PFSK-1 (cell line): Measurements from ENCODE around the gene SYT8.

Source experiments
- FOXP2 ChIP-seq: optimal IDR thresholded peaks from 2 replicates; pipeline ENCODE3; 2011; ENCODE audit warnings: borderline replicate concordance, control low read depth, inconsistent platforms; ENCODE audit not compliant: insufficient read depth; ENCODE audit errors: extremely low read length, extremely low read depth
- POLR2AphosphoS5 ChIP-seq: IDR thresholded peaks from 2 replicates; pipeline ENCODE4 v1.6.1; 2012; ENCODE audit warnings: low read depth, mild to moderate bottlenecking, control low read depth, low read length, moderate library complexity
- REST ChIP-seq, 2 experiments: IDR thresholded peaks; 2 replicates each; pipeline versions ENCODE4 v1.6.1 to v1.8.0; 2011 to 2012; ENCODE audit warnings: low read depth in 2 of 2, low read length in 2 of 2, control low read depth in 1 of 2, inconsistent platforms in 1 of 2, mild to moderate bottlenecking in 1 of 2, moderate library complexity in 1 of 2; ENCODE audit not compliant: insufficient read depth in 1 of 2
- SIN3A ChIP-seq: IDR thresholded peaks from 2 replicates; pipeline ENCODE4 v1.6.1; 2012; ENCODE audit warnings: mild to moderate bottlenecking, low read length, moderate library complexity, borderline replicate concordance; ENCODE audit not compliant: insufficient read depth
- TAF1 ChIP-seq: IDR thresholded peaks from 2 replicates; pipeline ENCODE4 v1.6.1; 2012; ENCODE audit warnings: low read length, control low read depth, borderline replicate concordance; ENCODE audit not compliant: insufficient read depth

Gene SYT8

DNA sequence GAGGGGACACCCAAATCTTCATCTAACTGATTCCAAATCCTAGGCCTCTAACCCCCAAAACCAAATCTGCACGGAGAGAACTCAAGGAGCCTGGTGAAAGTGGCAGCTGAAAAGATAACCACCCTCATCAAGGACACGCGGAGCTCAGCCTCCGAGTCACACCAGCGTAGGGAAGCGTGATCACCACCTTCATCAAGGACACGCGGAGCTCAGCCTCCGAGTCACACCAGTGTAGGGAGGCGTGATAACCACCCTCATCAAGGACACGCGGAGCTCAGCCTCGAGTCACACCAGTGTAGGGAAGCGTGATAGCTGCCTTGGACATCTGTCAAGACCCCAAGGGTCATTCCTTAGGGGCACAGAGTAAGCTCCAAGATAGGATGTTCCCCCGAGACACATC is 29.3 kb upstream of the SYT8 start:
- no peak for TF ChIP-seq SIN3A
- no peak for TF ChIP-seq TAF1
- TF ChIP-seq FOXP2, result no peak
- TF ChIP-seq REST (IDR thresholded peaks at IDR 0.05; ENCODE audit: insufficient read depth in 1 of 2, low read depth in 2 of 2, low read length in 2 of 2), result no peak
- no peak for TF ChIP-seq POLR2AphosphoS5

DNA sequence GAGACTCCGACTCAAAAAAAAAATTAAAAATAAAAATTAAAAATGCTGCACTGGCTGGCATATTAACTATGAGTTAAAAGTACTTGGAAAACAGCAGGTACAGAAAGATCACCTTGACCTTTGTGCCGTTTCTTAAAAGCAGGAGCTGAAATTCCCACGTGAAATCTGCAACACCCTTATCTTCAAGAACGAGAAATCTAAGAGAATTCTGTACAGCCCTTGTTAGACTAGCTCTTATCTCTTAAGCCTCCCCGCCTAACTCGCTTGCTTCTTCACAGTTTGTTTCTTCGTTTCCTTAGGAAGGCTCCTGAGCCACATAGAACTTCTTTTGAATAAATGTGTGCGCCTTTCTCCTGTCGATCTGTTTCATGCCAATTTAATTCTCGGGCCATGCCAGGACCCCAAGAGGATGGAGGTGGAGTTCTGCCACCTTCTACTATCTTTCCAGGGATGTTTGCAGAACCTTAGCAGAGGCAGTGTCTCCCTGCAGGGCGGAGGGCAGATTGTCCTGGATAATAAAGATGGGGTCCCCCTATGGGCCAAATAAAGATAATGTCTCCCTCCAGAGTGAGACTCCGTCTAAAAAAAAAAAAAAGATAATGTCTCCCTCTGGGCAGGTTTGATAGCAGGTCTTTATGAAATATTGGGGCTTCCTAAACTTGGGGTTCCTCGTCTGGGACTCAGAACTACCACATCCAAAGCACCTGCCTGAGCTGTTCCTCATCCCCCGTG is 27.4 kb upstream of the SYT8 start:
- TF ChIP-seq SIN3A, result no peak
- TF ChIP-seq TAF1, result no peak
- TF ChIP-seq POLR2AphosphoS5, result no peak
- no peak for TF ChIP-seq FOXP2
- no peak for TF ChIP-seq REST (IDR thresholded peaks at IDR 0.05; ENCODE audit: insufficient read depth in 1 of 2, low read depth in 2 of 2, low read length in 2 of 2)

DNA sequence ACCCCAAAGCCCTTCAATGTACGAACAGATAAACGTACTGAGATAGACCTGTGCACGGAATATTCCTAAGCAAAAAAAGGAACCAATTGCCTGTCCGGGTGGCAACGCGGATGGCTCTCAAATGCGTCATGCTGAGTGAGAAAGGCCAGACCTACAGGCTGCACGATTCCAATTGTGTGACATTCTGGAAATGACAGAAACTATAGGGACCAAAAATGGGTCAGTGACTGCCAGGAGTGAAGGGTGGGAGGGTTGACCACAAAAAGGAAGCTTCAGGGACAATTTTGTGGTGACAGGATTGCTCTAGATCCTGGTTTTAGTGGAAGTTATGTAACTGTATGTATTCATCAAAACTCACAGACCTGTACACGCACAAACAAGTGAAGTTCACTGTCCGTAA is 24.0 kb upstream of the SYT8 start:
- no peak for TF ChIP-seq SIN3A
- no peak for TF ChIP-seq POLR2AphosphoS5
- no peak for TF ChIP-seq TAF1
- no peak for TF ChIP-seq FOXP2
- no peak for TF ChIP-seq REST (IDR thresholded peaks at IDR 0.05; ENCODE audit: insufficient read depth in 1 of 2, low read depth in 2 of 2, low read length in 2 of 2)

DNA sequence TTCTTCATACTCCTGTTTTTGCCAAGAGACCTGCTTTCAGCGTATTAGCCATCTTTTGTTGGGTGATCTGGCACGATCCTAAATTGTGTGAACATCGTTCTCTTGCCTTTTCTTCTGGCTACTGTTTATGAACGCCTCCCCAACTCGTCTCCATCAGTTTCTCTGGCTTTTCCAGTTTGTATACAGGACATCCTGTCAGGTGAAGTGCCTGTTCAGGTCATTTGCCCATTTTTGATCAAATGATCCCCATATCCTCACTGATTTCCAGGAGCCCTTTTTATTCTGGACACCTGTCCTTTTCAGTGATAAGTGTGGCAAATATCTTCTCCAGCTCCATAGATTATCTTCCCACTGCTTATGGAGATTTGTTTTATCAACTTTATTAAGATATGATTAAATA is 22.5 kb upstream of the SYT8 start:
- TF ChIP-seq POLR2AphosphoS5 (no peak), FOXP2 (no peak), TAF1 (no peak), SIN3A (no peak), REST (IDR thresholded peaks at IDR 0.05; ENCODE audit: insufficient read depth in 1 of 2, low read depth in 2 of 2, low read length in 2 of 2) (no peak)

GRCh38 chr11:1812801-1813200 is 22.0 kb upstream of the SYT8 start:
- TF ChIP-seq SIN3A, result no peak
- TF ChIP-seq TAF1, result no peak
- TF ChIP-seq REST (IDR thresholded peaks at IDR 0.05; ENCODE audit: insufficient read depth in 1 of 2, low read depth in 2 of 2, low read length in 2 of 2), result no peak
- no peak for TF ChIP-seq POLR2AphosphoS5
